ENCODE measurements around the gene SLC8A1. TPM values are rescaled to one million over a fixed set of nuclear protein-coding genes. Genes with fewer than 3 reads are reported as not detected.

The SLC8A1 gene
- total and polyA plus RNA-seq, 2 donors (not counting 1 experiment from before 2014, with no cell fraction given) = 0.07 to 0.20 TPM

DNA sequence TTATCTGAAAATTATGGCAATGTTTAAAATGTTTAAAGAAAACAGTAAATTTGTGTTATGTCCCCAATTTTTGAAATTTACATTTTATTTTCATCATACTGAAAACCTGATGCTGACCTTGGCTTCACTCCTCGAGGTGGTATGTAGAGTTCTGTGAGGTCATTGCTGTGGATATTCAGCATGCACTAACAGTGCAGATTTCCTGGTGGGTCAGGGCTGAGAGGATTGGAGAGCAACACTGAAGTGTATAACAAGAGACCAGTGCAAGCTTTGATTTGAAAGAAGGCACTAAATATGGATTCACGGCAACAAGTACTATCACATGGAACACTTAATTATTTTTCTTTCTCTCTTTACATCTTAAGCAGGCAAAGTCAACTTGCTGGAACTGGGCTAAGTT, 134.1 kb downstream of the SLC8A1 start:
- ChIA-PET POLR2A (no interaction called here), CTCF (no interaction called here)
- Histone ChIP-seq H3K36me3 (replicated peaks in 1 of 2; ENCODE audit: control extremely low read depth in 1 of 2, control insufficient read depth in 1 of 2, extremely low read depth in 1 of 2, insufficient read depth in 2 of 2, low read length in 1 of 2) (no peaks in the 10 kb centered on the region), H3K4me2 (replicated peaks; ENCODE audit: low read depth, low read length, poor library complexity, severe bottlenecking) (no peak overlapping the region), H4K20me1 (ENCODE audit: control insufficient read depth, insufficient read depth, low read length, poor library complexity, severe bottlenecking) (no peaks in the 10 kb centered on the region), H3K27me3 (replicated peaks in 1 of 4; ENCODE audit: control extremely low read depth in 1 of 4, control insufficient read depth in 3 of 4, insufficient read depth in 4 of 4, low read length in 3 of 4) (no peaks in the 10 kb centered on the region), H3K9me3 (ENCODE audit: control extremely low read depth in 1 of 3, control insufficient read depth in 2 of 3, insufficient read depth in 1 of 3, low read length in 2 of 3) (peaks cover 0 to 8% (median 0%) of the 10 kb centered on the region in 3 donors), H3K9ac (ENCODE audit: low read length) (no peak overlapping the region), H3K79me2 (ENCODE audit: control insufficient read depth, insufficient read depth, low read length) (no peaks in the 10 kb centered on the region), H3K4me1 (ENCODE audit: control insufficient read depth in 2 of 2, insufficient read depth in 2 of 2, low read length in 2 of 2) (no peaks in the 10 kb centered on the region), H3K27ac (ENCODE audit: low read length in 2 of 2) (no peak overlapping the region), H2AFZ (ENCODE audit: insufficient read depth, low read depth, low read length, poor library complexity, severe bottlenecking) (no peak overlapping the region), H3K4me3 (ENCODE audit: control extremely low read depth in 1 of 5, extremely low read depth in 1 of 5, insufficient read depth in 1 of 5, low read depth in 2 of 5, low read length in 4 of 5) (no peak overlapping the region)
- H3K9me3 Mint-ChIP-seq (ENCODE audit: insufficient read depth) = peaks cover 2% of the 10 kb centered on the region
- no peak overlapping the region for H3K4me3 Mint-ChIP-seq
- 100% methylated on average over 1 of the region's 2 CpGs for WGBS (ENCODE audit: insufficient coverage)
- H3K27me3 Mint-ChIP-seq = no peaks in the 10 kb centered on the region
- H3K4me1 Mint-ChIP-seq = peaks cover 4% of the 10 kb centered on the region
- ATAC-seq (ENCODE audit: low read depth) (no peak), DNase-seq (no peak)
- no peak overlapping the region for H3K27ac Mint-ChIP-seq
- no peak for TF ChIP-seq EZH2 (IDR thresholded peaks at IDR 0.05; ENCODE audit: borderline replicate concordance, insufficient read depth, low read depth, low read length, poor library complexity, severe bottlenecking)
- TF ChIP-seq, protein P1, sequence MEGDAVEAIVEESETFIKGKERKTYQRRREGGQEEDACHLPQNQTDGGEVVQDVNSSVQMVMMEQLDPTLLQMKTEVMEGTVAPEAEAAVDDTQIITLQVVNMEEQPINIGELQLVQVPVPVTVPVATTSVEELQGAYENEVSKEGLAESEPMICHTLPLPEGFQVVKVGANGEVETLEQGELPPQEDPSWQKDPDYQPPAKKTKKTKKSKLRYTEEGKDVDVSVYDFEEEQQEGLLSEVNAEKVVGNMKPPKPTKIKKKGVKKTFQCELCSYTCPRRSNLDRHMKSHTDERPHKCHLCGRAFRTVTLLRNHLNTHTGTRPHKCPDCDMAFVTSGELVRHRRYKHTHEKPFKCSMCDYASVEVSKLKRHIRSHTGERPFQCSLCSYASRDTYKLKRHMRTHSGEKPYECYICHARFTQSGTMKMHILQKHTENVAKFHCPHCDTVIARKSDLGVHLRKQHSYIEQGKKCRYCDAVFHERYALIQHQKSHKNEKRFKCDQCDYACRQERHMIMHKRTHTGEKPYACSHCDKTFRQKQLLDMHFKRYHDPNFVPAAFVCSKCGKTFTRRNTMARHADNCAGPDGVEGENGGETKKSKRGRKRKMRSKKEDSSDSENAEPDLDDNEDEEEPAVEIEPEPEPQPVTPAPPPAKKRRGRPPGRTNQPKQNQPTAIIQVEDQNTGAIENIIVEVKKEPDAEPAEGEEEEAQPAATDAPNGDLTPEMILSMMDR (IDR thresholded peaks at IDR 0.05) = no peak
- intact Hi-C loops (cut with micrococcal nuclease) = no loop called here

GRCh38 chr2:40317046-40317445, 134.8 kb downstream of the SLC8A1 start:
- Histone ChIP-seq H2AFZ (ENCODE audit: insufficient read depth, low read depth, low read length, poor library complexity, severe bottlenecking) (no peak overlapping the region), H3K36me3 (replicated peaks in 1 of 2; ENCODE audit: control extremely low read depth in 1 of 2, control insufficient read depth in 1 of 2, extremely low read depth in 1 of 2, insufficient read depth in 2 of 2, low read length in 1 of 2) (no peaks in the 10 kb centered on the region), H3K4me1 (ENCODE audit: control insufficient read depth in 2 of 2, insufficient read depth in 2 of 2, low read length in 2 of 2) (no peaks in the 10 kb centered on the region), H4K20me1 (ENCODE audit: control insufficient read depth, insufficient read depth, low read length, poor library complexity, severe bottlenecking) (no peaks in the 10 kb centered on the region), H3K27ac (ENCODE audit: low read length in 2 of 2) (no peak overlapping the region), H3K4me3 (ENCODE audit: control extremely low read depth in 1 of 5, extremely low read depth in 1 of 5, insufficient read depth in 1 of 5, low read depth in 2 of 5, low read length in 4 of 5) (no peak overlapping the region), H3K4me2 (replicated peaks; ENCODE audit: low read depth, low read length, poor library complexity, severe bottlenecking) (no peak overlapping the region), H3K79me2 (ENCODE audit: control insufficient read depth, insufficient read depth, low read length) (no peaks in the 10 kb centered on the region), H3K27me3 (replicated peaks in 1 of 4; ENCODE audit: control extremely low read depth in 1 of 4, control insufficient read depth in 3 of 4, insufficient read depth in 4 of 4, low read length in 3 of 4) (no peaks in the 10 kb centered on the region), H3K9me3 (ENCODE audit: control extremely low read depth in 1 of 3, control insufficient read depth in 2 of 3, insufficient read depth in 1 of 3, low read length in 2 of 3) (peaks cover 0 to 8% (median 0%) of the 10 kb centered on the region in 3 donors), H3K9ac (ENCODE audit: low read length) (no peak overlapping the region)
- ChIA-PET POLR2A (no interaction called here), CTCF (no interaction called here)
- ATAC-seq (ENCODE audit: low read depth) (no peak), DNase-seq (no peak)
- H3K4me3 Mint-ChIP-seq = no peak overlapping the region
- H3K27ac Mint-ChIP-seq = no peak overlapping the region
- TF ChIP-seq, protein P1 (IDR thresholded peaks at IDR 0.05) = no peak
- no peak for TF ChIP-seq EZH2 (IDR thresholded peaks at IDR 0.05; ENCODE audit: borderline replicate concordance, insufficient read depth, low read depth, low read length, poor library complexity, severe bottlenecking)
- peaks cover 4% of the 10 kb centered on the region for H3K4me1 Mint-ChIP-seq
- peaks cover 2% of the 10 kb centered on the region for H3K9me3 Mint-ChIP-seq (ENCODE audit: insufficient read depth)
- WGBS (ENCODE audit: insufficient coverage) = no CpG with 5 or more reads among the region's 2 CpGs
- intact Hi-C loops (cut with micrococcal nuclease) = no loop called here
- H3K27me3 Mint-ChIP-seq = no peaks in the 10 kb centered on the region

Data from B cell (primary cell).